GM18520 (cell line): Measurements from ENCODE around the gene TMPRSS2.
"Not testable (repeated sequence)": the region's sequence is repeated elsewhere in the genome, so short reads cannot be mapped to it uniquely, and the experiment has no call there.

Experiments
- ATAC-seq: cut with Tn5 transposase; IDR thresholded peaks from one replicate; pipeline ENCODE4 v1.9.1; 2021; ENCODE audit not compliant: unreplicated experiment

Gene TMPRSS2

GRCh38 chr21:41428311-41428710 lies 79.6 kb downstream of the TMPRSS2 start:
- no peak for ATAC-seq

GRCh38 chr21:41427556-41427955 lies 80.4 kb downstream of the TMPRSS2 start:
- ATAC-seq: no peak

- no peak for ATAC-seq
These were observed 81.1 kb downstream of the TMPRSS2 start for GRCh38 chr21:41426676-41427404.

- peak; percentile 73 for ATAC-seq
These were observed 81.8 kb downstream of the TMPRSS2 start, which contains the start of gene MX1 for GRCh38 chr21:41425954-41426675. TSS of gene MX1 (plus strand) at chr21:41426239. CDS start at chr21:41432071, 5,832 bp downstream.

- ATAC-seq: no peak
These were observed 82.4 kb downstream of the TMPRSS2 start for GRCh38 chr21:41425588-41425953.

GRCh38 chr21:41423305-41423636 lies 84.7 kb downstream of the TMPRSS2 start:
- ATAC-seq: not testable (repeated sequence)

GRCh38 chr21:41422546-41423304 lies 85.2 kb downstream of the TMPRSS2 start:
- no peak for ATAC-seq

GRCh38 chr21:41420998-41421397 lies 87.0 kb downstream of the TMPRSS2 start:
- not testable (repeated sequence) for ATAC-seq

GRCh38 chr21:41419921-41420862 lies 87.8 kb downstream of the TMPRSS2 start:
- no peak for ATAC-seq

GRCh38 chr21:41418956-41419680 lies 88.8 kb downstream of the TMPRSS2 start:
- no peak for ATAC-seq

- no peak for ATAC-seq
These were observed 89.6 kb downstream of the TMPRSS2 start for GRCh38 chr21:41418393-41418792.

- ATAC-seq: not testable (repeated sequence)
These were observed 90.5 kb downstream of the TMPRSS2 start for GRCh38 chr21:41417505-41417904.
